Natural killer cell (primary cell): Measurements from ENCODE around the gene PLAU. TPM values are rescaled to one million over a fixed set of nuclear protein-coding genes. Genes with fewer than 3 reads are reported as not detected.

Source experiments
- ATAC-seq, 3 donors: fragments of 150-1000 bp in 2 of 3; fragments of 200-7000 bp in 1 of 3; cut with Tn5 transposase; 1 replicate in 1 of 3; 2 replicates in 2 of 3; pipeline ENCODE4 v1.10.0; 2021; ENCODE audit warnings: mild to moderate bottlenecking in 2 of 3, moderate library complexity in 2 of 3
- DNase-seq, 2 donors: peaks; one replicate each; pipeline versions ENCODE4 v3.0.0 to v3.0.0-alpha.2; 2013 to 2021; ENCODE audit warnings: mixed read lengths in 1 of 2
- H3K27ac ChIP-seq: one replicate; pipeline ENCODE4 v1.5.1; 2013; ENCODE audit warnings: mild to moderate bottlenecking, low read length
- H3K27me3 ChIP-seq: one replicate; pipeline ENCODE4 v1.6.1; 2013; ENCODE audit warnings: low read length; ENCODE audit not compliant: control insufficient read depth, insufficient read depth
- H3K36me3 ChIP-seq: one replicate; pipeline ENCODE4 v1.6.1; 2013; ENCODE audit warnings: low read length; ENCODE audit not compliant: control insufficient read depth, insufficient read depth
- H3K4me1 ChIP-seq: one replicate; pipeline ENCODE4 v1.6.1; 2013; ENCODE audit warnings: low read length; ENCODE audit not compliant: control insufficient read depth, insufficient read depth
- H3K4me3 ChIP-seq: one replicate; pipeline ENCODE4 v1.5.1; 2013; ENCODE audit warnings: low read length
- H3K9me3 ChIP-seq: one replicate; pipeline ENCODE4 v1.6.1; 2013; ENCODE audit warnings: low read length; ENCODE audit not compliant: control insufficient read depth, insufficient read depth
- H3K27ac Mint-ChIP-seq, 2 donors: one replicate each; pipeline ENCODE4 v1.8.0; 2022; ENCODE audit warnings: mild to moderate bottlenecking in 2 of 2, mixed read lengths in 2 of 2, moderate library complexity in 1 of 2
- H3K27me3 Mint-ChIP-seq, 2 donors: one replicate each; pipeline ENCODE4 v1.8.0; 2022; ENCODE audit warnings: low read depth in 2 of 2, mixed read lengths in 2 of 2
- H3K36me3 Mint-ChIP-seq: one replicate; pipeline ENCODE4 v1.8.0; 2022; ENCODE audit warnings: mixed read lengths
- H3K4me1 Mint-ChIP-seq, 2 donors: one replicate each; pipeline ENCODE4 v1.8.0; 2022; ENCODE audit warnings: mixed read lengths in 2 of 2
- H3K4me3 Mint-ChIP-seq: one replicate; pipeline ENCODE4 v1.8.0; 2022; ENCODE audit warnings: mild to moderate bottlenecking, moderate library complexity, mixed read lengths
- H3K9me3 Mint-ChIP-seq, 2 donors: one replicate each; pipeline ENCODE4 v1.8.0; 2022; ENCODE audit warnings: mixed read lengths in 2 of 2
- WGBS: methylation state at CpG from one replicate; pipeline ENCODE4 v1.1.7; 2013; ENCODE audit warnings: missing lambda C conversion rate; ENCODE audit not compliant: insufficient coverage; 5-methylcytosine and 5-hydroxymethylcytosine counted together
- intact Hi-C: fragments of 100-400 bp; cut with micrococcal nuclease; formaldehyde crosslinking; loops from one replicate; pipeline ENCODE4 v1.14.2; 2022
- total RNA-seq, 4 donors: library from RNA; stranded (reverse); fragments of 120-200 nt in 1 of 4; gene quantifications; one replicate each; pipeline versions ENCODE4 v1.2.3 to v1.2.4, GENCODE V29; 2013 to 2022
- TF ChIP-seq, protein P1 (sequence below): fragments of 200-600 bp; IDR thresholded peaks from one replicate; pipeline ENCODE4 v1.8.0; 2022; ENCODE audit warnings: antibody characterized with exemption

Gene PLAU
- total RNA-seq, 3 donors from 2014 or later (not counting 1 experiment from before 2014, with no cell fraction given): 0.12 to 1.6 (median 0.32) TPM

- H3K4me3 ChIP-seq: no peak overlapping the region
- H3K4me1 Mint-ChIP-seq: peaks cover 42 to 57% of the 10 kb centered on the region in 2 donors
- TF ChIP-seq, protein P1, sequence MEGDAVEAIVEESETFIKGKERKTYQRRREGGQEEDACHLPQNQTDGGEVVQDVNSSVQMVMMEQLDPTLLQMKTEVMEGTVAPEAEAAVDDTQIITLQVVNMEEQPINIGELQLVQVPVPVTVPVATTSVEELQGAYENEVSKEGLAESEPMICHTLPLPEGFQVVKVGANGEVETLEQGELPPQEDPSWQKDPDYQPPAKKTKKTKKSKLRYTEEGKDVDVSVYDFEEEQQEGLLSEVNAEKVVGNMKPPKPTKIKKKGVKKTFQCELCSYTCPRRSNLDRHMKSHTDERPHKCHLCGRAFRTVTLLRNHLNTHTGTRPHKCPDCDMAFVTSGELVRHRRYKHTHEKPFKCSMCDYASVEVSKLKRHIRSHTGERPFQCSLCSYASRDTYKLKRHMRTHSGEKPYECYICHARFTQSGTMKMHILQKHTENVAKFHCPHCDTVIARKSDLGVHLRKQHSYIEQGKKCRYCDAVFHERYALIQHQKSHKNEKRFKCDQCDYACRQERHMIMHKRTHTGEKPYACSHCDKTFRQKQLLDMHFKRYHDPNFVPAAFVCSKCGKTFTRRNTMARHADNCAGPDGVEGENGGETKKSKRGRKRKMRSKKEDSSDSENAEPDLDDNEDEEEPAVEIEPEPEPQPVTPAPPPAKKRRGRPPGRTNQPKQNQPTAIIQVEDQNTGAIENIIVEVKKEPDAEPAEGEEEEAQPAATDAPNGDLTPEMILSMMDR: no peak
- peak overlapping the region; percentile 88 to 96 for H3K27ac Mint-ChIP-seq
- H3K27me3 ChIP-seq: no peaks in the 10 kb centered on the region
- DNase-seq (no peak), ATAC-seq (no peak)
- H3K9me3 Mint-ChIP-seq: no peaks in the 10 kb centered on the region
- H3K9me3 ChIP-seq: no peaks in the 10 kb centered on the region
- peak overlapping the region; percentile 65 for H3K4me3 Mint-ChIP-seq
- no peaks in the 10 kb centered on the region for H3K27me3 Mint-ChIP-seq
- H3K27ac ChIP-seq: peak overlapping the region; percentile 3
- WGBS: 98% methylated on average over 4 of the region's 4 CpGs
- peaks cover 69% of the 10 kb centered on the region for H3K4me1 ChIP-seq
- no peaks in the 10 kb centered on the region for H3K36me3 Mint-ChIP-seq
- peaks cover 21% of the 10 kb centered on the region for H3K36me3 ChIP-seq
- intact Hi-C loops: no loop called here
Observed at GRCh38 chr10:73864229-73864628, 46.7 kb upstream of the PLAU start.

- Histone ChIP-seq H3K9me3 (no peaks in the 10 kb centered on the region), H3K27me3 (no peaks in the 10 kb centered on the region), H3K4me3 (peak overlapping the region; percentile 32), H3K36me3 (peaks cover 26% of the 10 kb centered on the region), H3K4me1 (peaks cover 60% of the 10 kb centered on the region), H3K27ac (peak overlapping the region; percentile 60)
- H3K9me3 Mint-ChIP-seq: no peaks in the 10 kb centered on the region
- 18% methylated on average over 8 of the region's 8 CpGs for WGBS
- intact Hi-C loops: no loop called here
- H3K27me3 Mint-ChIP-seq: no peaks in the 10 kb centered on the region
- peaks cover 41 to 59% of the 10 kb centered on the region in 2 donors for H3K4me1 Mint-ChIP-seq
- TF ChIP-seq, protein P1: no peak
- H3K4me3 Mint-ChIP-seq: peak overlapping the region; percentile 84
- no peaks in the 10 kb centered on the region for H3K36me3 Mint-ChIP-seq
- ATAC-seq: no peak
- DNase-seq: peak in 1 of 2 donors; percentile 40
- H3K27ac Mint-ChIP-seq: peak overlapping the region; percentile 88 to 96
Observed at GRCh38 chr10:73865107-73865458, 45.8 kb upstream of the PLAU start.

DNA sequence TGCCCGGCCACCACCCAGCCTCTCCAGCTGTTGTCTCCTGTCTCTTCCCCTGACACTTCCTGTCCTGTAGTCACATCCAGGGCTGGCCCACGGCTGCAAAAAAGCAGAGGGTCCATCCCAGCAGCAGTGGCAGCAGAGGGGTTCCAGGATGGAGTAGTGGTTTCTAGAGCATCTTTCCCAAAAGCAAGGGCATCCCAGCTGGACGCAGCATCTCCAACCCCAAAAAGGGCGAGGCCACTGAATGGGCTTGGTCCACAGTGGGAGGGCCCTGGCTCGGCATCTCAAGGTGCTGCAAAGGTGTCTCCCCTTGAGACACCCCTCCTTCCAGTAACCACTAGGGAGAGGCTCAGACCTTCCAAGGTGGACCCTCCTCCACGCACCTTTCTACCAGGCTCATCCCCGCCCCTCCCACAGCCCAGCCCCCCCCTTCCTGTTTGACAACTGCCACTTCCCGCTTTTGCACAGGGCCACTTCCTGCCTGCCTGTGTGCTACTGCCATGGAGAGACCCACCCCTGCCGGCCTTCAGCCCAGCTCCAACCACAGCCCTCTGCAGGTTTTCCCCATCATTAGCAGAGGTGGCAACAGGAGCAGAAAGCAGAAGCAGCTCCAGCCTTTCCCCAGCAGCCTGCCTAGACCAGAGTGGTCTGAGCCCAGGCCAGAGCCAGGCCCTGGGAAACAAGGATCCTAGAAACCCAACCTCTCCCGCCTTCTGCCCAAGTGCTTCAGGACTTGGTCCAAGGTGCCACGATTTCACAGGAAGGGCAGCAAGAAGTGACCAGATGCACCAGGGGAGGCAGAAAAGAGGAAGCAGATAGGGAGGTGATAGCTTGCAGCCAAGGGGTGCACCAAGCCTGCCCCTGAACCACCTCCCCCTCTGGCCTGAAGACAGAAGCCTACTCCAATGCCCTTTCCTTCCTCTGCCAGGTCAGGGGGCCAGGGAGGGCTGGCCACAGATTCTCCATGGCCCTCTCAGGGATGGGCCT, 45.2 kb upstream of the PLAU start:
- H3K4me1 Mint-ChIP-seq: peaks cover 46 to 63% of the 10 kb centered on the region in 2 donors
- peaks cover 22% of the 10 kb centered on the region for H3K36me3 ChIP-seq
- H3K27ac ChIP-seq: peak overlapping the region; percentile 60
- 11% methylated on average over 11 of the region's 11 CpGs for WGBS
- H3K9me3 Mint-ChIP-seq: no peaks in the 10 kb centered on the region
- peaks cover 62% of the 10 kb centered on the region for H3K4me1 ChIP-seq
- no peaks in the 10 kb centered on the region for H3K27me3 ChIP-seq
- intact Hi-C loops: no loop called here
- TF ChIP-seq, protein P1: no peak
- H3K27ac Mint-ChIP-seq: peak overlapping the region; percentile 88 to 96
- H3K9me3 ChIP-seq: no peaks in the 10 kb centered on the region
- ATAC-seq (peak; percentile 86 to 91 (median 88)), DNase-seq (peak in 1 of 2 donors; percentile 76)
- peak overlapping the region; percentile 84 for H3K4me3 Mint-ChIP-seq
- H3K36me3 Mint-ChIP-seq: no peaks in the 10 kb centered on the region
- peak overlapping the region; percentile 32 for H3K4me3 ChIP-seq
- H3K27me3 Mint-ChIP-seq: no peaks in the 10 kb centered on the region
